Panc1 (cell line): ENCODE results near the gene SELENOM. TPM values are rescaled to one million over a fixed set of nuclear protein-coding genes. Genes with fewer than 3 reads are reported as not detected.

Source experiments
- ATAC-seq: fragments of 200-7000 bp; cut with Tn5 transposase; 2 replicates; pipeline ENCODE4 v1.9.1; 2020; ENCODE audit warnings: mild to moderate bottlenecking, moderate library complexity
- BruUV-seq: library from RNA; stranded (reverse); fragments of 400-500 nt; replicated peaks from 2 replicates; lab custom pipeline; 2021; lab: Mats Ljungman, UMichigan
- CTCF ChIA-PET: fragments of 300-600 bp; sonication (Branson Sonifier 250); formaldehyde crosslinking; loops from one replicate; lab custom pipeline; 2022; ENCODE audit warnings: antibody characterized with exemption; lab: Charles Lee
- POLR2A ChIA-PET: fragments of 300-600 bp; sonication (Branson Sonifier 250); formaldehyde crosslinking; loops from one replicate; lab custom pipeline; 2022; ENCODE audit warnings: antibody characterized with exemption; lab: Charles Lee
- DNase-seq: peaks from one replicate; pipeline ENCODE4 v3.0.0-alpha.2; 2010; ENCODE audit warnings: low read depth, low spot score
- H3K27ac ChIP-seq: 2 replicates; pipeline ENCODE4 v1.5.1; 2011; ENCODE audit warnings: mild to moderate bottlenecking, low read length, inconsistent platforms
- H3K27me3 ChIP-seq: fragments of 200-500 bp; sonication (Bioruptor generic); 2 replicates; pipeline ENCODE4 v1.6.0; 2014; ENCODE audit warnings: low read length, inconsistent platforms; ENCODE audit not compliant: control insufficient read depth, insufficient read depth
- H3K36me3 ChIP-seq: fragments of 200-500 bp; sonication (Bioruptor generic); 2 replicates; pipeline ENCODE4 v1.5.1; 2014; ENCODE audit warnings: inconsistent platforms, mild to moderate bottlenecking, low read length, moderate library complexity; ENCODE audit not compliant: control insufficient read depth, insufficient read depth
- H3K4me1 ChIP-seq: 2 replicates; pipeline ENCODE4 v1.5.1; 2011; ENCODE audit warnings: inconsistent platforms, mild to moderate bottlenecking, low read length, moderate library complexity; ENCODE audit not compliant: control insufficient read depth, insufficient read depth
- H3K4me3 ChIP-seq, 2 experiments: 2 replicates each; pipeline ENCODE4 v1.5.1; 2011 to 2012; ENCODE audit warnings: low read depth in 2 of 2, low read length in 2 of 2, mild to moderate bottlenecking in 2 of 2, inconsistent platforms in 1 of 2, moderate library complexity in 1 of 2
- H3K9me3 ChIP-seq: fragments of 200-500 bp; sonication (Bioruptor generic); 2 replicates; pipeline ENCODE4 v1.5.1; 2014; ENCODE audit warnings: low read depth, mild to moderate bottlenecking, inconsistent platforms, low read length, moderate library complexity; ENCODE audit not compliant: control insufficient read depth, insufficient read depth
- CTCF ChIP-seq: fragments of 450-650 bp; IDR thresholded peaks from 2 replicates; pipeline ENCODE4 v1.5.1; 2017; ENCODE audit warnings: mild to moderate bottlenecking
- POLR2AphosphoS5 ChIP-seq: IDR thresholded peaks from 2 replicates; pipeline ENCODE4 v1.6.1; 2012; ENCODE audit warnings: mild to moderate bottlenecking, low read depth, low read length, moderate library complexity
- SIN3A ChIP-seq: IDR thresholded peaks from 2 replicates; pipeline ENCODE4 v1.6.1; 2012; ENCODE audit warnings: low read depth, mild to moderate bottlenecking, low read length, moderate library complexity, borderline replicate concordance; ENCODE audit not compliant: insufficient read depth
- TCF7L2 ChIP-seq: IDR thresholded peaks from 2 replicates; pipeline ENCODE4 v1.6.1; 2011; ENCODE audit warnings: mild to moderate bottlenecking, low read depth, low read length, inconsistent platforms
- in situ Hi-C: cut with HindIII; loops from 2 replicates; pipeline ENCODE4 v1.10.0; 2016; ENCODE audit warnings: low sequenced_read_pairs, low pct_unique_long_range_greater_than_20kb
- intact Hi-C: fragments of 100-400 bp; cut with micrococcal nuclease; formaldehyde crosslinking; loops from one replicate; pipeline ENCODE4 v1.10.0; 2022; ENCODE audit not compliant: unreplicated experiment
- total RNA-seq: library from RNA; stranded (reverse); gene quantifications from one replicate; pipeline ENCODE4 v1.2.1, GENCODE V29; 2021; ENCODE audit not compliant: unreplicated experiment
- TF ChIP-seq, protein P1 (sequence below), 2 experiments: IDR thresholded peaks; 2 replicates each; pipeline ENCODE4 v1.6.1; 2011 to 2012; ENCODE audit warnings: low read depth in 2 of 2, control low read depth in 1 of 2, low read length in 1 of 2, mild to moderate bottlenecking in 1 of 2, moderate library complexity in 1 of 2; ENCODE audit not compliant: insufficient read depth in 1 of 2

Gene SELENOM
- total RNA-seq, 1 experiment from 2014 or later, result 84.4 TPM

DNA sequence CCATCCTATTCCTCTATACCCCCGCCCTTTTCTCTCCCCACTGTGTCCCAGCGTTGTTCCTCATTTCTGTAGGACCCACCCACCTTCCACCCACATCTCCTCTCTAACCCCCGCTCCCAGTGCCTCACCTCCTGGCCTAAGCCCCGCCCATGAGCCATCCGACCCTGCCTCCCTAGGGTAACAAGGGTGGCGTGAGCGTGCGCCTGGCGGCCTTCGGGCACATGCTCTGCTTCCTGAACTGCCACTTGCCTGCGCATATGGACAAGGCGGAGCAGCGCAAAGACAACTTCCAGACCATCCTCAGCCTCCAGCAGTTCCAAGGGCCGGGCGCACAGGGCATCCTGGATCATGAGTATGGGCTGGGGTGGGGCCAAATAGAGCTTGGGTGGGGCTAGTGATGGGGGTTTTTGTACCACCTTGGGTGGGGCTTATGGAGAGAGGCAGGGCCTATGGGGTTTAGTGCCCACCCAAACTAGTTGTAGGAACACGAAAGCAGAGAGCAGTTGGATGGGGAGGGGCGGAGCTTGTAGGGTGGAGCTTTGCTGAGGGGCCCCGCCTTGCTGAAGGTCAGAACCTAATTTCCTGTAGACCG lies 19.9 kb upstream of the SELENOM start:
- H3K27ac ChIP-seq, result no peak overlapping the region
- DNase-seq (no peak), ATAC-seq (no peak)
- ChIA-PET CTCF (interaction anchor here (0.6 kb wide), 1 partner anchor 637 kb away, joined by 4 read pairs; no protein-coding TSS in a partner anchor), POLR2A (interaction anchor here (0.6 kb wide), 1 partner anchor 158 kb away, joined by 3 read pairs; the partner anchor contains the start of gene TUG1)
- no peaks in the 10 kb centered on the region for H3K4me1 ChIP-seq
- BruUV-seq, result no TSS peak
- no peak overlapping the region for H3K4me3 ChIP-seq
- no peak for TF ChIP-seq SIN3A
- no peak for TF ChIP-seq POLR2AphosphoS5
- no peak for TF ChIP-seq TCF7L2
- TF ChIP-seq, protein P1, sequence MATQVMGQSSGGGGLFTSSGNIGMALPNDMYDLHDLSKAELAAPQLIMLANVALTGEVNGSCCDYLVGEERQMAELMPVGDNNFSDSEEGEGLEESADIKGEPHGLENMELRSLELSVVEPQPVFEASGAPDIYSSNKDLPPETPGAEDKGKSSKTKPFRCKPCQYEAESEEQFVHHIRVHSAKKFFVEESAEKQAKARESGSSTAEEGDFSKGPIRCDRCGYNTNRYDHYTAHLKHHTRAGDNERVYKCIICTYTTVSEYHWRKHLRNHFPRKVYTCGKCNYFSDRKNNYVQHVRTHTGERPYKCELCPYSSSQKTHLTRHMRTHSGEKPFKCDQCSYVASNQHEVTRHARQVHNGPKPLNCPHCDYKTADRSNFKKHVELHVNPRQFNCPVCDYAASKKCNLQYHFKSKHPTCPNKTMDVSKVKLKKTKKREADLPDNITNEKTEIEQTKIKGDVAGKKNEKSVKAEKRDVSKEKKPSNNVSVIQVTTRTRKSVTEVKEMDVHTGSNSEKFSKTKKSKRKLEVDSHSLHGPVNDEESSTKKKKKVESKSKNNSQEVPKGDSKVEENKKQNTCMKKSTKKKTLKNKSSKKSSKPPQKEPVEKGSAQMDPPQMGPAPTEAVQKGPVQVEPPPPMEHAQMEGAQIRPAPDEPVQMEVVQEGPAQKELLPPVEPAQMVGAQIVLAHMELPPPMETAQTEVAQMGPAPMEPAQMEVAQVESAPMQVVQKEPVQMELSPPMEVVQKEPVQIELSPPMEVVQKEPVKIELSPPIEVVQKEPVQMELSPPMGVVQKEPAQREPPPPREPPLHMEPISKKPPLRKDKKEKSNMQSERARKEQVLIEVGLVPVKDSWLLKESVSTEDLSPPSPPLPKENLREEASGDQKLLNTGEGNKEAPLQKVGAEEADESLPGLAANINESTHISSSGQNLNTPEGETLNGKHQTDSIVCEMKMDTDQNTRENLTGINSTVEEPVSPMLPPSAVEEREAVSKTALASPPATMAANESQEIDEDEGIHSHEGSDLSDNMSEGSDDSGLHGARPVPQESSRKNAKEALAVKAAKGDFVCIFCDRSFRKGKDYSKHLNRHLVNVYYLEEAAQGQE (IDR thresholded peaks at IDR 0.05; ENCODE audit: insufficient read depth in 1 of 2, low read depth in 2 of 2, low read length in 1 of 2), result no peak
- no peak for TF ChIP-seq CTCF
- in situ Hi-C loops, result no loop called here
- intact Hi-C loops, result no loop called here
- H3K36me3 ChIP-seq, result no peaks in the 10 kb centered on the region
- H3K9me3 ChIP-seq, result no peaks in the 10 kb centered on the region
- H3K27me3 ChIP-seq, result no peaks in the 10 kb centered on the region

DNA sequence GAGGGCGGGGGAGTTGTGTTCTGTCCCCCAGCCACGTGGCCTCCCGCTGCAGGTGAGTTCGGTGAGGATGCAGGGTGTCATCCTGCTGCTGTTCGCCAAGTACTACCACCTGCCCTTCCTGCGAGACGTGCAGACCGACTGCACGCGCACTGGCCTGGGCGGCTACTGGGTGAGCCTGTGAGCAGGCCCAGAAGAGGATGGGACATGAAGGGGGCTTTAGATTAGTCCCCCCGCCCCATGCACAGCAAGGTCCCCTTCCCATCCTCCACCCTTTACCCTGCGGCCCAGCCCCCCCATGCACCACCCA lies 19.5 kb upstream of the SELENOM start:
- ATAC-seq, result no peak
- CTCF ChIA-PET, result no interaction called here
- POLR2A ChIA-PET, result no interaction called here
- H3K4me3 ChIP-seq, result no peak overlapping the region
- no peaks in the 10 kb centered on the region for H3K4me1 ChIP-seq
- no TSS peak for BruUV-seq
- no peak for DNase-seq
- TF ChIP-seq SIN3A, result no peak
- no peak for TF ChIP-seq POLR2AphosphoS5
- TF ChIP-seq, protein P1 (IDR thresholded peaks at IDR 0.05; ENCODE audit: insufficient read depth in 1 of 2, low read depth in 2 of 2, low read length in 1 of 2), result no peak
- no peak for TF ChIP-seq CTCF
- TF ChIP-seq TCF7L2, result no peak
- no peaks in the 10 kb centered on the region for H3K9me3 ChIP-seq
- H3K27me3 ChIP-seq, result no peaks in the 10 kb centered on the region
- H3K36me3 ChIP-seq, result no peaks in the 10 kb centered on the region
- in situ Hi-C loops, result no loop called here
- intact Hi-C loops, result no loop called here
- no peak overlapping the region for H3K27ac ChIP-seq
